T follicular helper cell (primary cell): ENCODE data around the gene SH2B2.
A peak's percentile ranks its signal among the peaks of the same experiment; 100 is the strongest.

Source experiments
- DNase-seq: peaks from one replicate; pipeline ENCODE4 v3.0.0-alpha.2; 2020; ENCODE audit warnings: low read depth

Gene SH2B2

DNA sequence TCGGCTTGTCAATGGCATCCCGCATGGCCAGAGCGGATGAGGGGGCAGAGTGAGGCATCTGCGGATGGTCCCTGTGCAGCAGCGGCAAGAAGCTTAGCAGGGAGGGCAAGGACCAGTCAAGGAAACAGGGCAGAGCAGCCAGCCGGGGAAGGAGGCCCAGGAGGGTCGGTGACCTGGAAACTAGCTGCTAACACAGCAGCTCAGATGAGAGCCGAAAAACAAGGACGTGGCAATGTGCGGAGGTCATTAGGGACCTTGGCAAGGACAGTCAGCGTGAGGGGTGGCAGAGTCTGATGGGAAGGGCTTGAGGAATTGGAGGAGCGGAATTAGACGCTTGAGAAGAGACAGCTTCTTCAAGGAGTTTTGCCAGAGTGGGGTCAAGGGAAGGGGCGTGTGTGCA, 20.1 kb upstream of the SH2B2 start:
- DNase-seq = no peak

DNA sequence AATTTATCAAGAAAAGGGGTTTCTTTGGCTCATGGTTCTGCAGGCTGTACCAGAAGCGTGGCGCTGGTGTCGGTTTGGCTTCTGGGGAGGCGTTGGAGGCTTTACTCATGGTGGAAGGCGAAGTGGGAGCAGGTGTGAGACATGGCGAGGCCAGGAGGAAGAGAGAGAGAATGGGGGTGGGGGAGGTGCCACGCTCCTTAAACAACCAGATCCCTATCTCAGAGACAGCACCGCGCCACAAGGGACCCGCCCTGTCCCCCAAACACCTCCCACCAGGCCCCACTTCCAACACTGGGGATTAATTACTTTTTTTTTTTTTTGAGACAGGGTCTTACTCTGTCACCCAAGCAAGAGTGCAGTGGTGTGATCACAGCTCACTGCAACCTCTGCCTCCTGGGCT, 18.0 kb upstream of the SH2B2 start:
- no peak for DNase-seq

DNA sequence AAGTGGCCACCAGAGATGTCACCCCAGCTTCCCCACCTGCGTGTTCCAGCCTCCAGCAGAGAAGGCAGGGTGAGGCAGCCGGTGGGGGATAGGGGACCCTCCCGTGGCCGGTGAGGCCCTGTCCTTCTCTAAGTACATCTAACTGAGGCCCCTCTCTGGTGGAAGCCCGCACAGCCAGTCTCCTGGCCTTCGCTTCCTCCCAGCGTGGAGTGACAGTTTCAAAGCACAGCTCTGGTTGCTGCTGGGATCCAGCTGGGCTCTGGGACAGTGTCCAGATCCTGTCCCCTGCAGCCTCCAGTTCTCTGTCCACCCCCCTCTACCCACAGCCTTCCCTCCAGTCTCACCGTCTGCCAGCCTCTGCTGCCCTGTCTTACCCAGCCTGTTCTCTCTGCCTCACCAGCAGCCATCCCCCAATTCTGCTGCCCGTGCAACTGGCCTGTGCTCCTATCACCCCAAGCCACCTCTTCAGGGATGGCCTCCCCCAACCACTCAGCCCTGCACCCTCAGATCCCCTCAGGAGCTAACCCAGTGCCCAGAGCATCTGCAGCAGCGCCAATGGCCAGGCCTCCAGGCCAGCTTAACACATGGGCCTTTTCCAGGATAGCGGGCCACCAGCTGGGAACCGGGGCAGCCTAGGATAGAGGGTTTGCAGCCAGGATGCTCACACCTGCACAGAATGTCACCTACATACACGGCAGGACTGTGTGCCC, 16.3 kb upstream of the SH2B2 start:
- DNase-seq = no peak

DNA sequence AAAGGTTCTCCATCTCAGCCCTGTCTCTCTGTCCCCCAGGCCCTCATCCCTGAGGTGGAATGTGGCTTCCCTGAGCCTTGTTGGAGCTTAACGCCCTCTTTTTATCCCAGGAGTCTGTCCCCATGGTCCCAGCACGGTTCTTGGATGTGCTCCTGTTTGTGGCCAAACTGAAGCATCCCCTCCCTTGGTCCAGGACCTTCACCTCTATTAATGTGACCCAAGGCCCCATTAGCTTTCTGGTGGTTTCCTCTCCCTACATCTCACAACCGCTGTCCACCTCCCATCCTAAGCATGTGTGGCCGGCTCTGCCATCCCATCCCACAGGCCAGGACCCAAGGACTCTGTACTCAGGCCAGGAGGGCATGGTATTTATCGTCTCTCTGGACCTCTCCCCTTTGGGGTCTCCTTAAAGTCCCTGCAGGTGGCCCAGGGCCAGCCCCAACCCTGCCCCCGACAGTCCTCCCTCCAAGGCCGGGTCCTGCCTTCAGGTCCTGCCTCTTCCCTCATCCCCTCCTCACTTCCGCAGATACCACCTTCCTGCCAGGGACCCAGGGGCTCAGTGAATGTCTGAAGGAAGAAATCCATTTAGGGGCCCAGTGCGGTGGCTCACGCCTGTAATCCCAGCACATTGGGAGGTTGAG, 15.4 kb upstream of the SH2B2 start:
- DNase-seq = no peak

DNA sequence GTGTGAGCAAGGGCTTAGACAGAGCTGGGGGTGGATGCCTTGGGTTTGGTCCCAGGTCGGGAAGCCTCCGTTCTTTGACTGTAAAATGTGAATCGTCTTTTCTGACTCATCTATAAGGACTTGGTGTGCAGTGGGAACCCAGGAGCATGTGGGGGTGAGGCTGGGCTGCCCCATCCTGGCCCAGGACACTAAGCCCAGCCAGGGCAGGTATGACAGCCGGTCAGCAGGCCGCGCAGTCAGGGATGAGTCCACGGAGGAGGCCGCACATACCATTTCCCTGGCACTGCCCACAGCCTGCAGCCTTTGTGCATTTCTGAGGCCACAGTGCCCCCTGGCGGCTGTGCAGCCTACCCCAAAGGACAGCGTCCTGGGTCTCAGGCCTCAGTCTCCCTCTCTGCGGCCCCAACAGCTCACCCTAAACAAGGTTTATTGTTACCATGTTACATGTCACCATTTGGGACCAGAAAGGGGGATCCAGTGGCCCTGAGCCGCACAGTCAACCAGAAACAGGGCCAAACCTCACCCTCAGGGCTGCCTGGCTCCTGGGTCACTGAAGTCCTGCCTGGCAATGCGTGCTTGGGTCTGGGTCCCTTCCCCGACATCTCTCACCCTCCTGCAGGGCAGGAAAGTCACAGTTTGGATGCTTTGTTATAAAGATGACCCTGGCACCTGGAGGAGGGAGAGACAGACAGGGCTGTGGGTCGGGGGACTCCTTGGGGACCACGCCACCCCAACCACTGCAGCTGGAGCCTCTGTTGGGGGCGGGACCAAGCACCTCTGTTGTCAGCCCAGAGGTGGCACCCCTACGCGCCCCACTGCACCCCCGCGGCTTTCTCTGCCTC, 14.4 kb upstream of the SH2B2 start:
- DNase-seq = peak; percentile 63

DNA sequence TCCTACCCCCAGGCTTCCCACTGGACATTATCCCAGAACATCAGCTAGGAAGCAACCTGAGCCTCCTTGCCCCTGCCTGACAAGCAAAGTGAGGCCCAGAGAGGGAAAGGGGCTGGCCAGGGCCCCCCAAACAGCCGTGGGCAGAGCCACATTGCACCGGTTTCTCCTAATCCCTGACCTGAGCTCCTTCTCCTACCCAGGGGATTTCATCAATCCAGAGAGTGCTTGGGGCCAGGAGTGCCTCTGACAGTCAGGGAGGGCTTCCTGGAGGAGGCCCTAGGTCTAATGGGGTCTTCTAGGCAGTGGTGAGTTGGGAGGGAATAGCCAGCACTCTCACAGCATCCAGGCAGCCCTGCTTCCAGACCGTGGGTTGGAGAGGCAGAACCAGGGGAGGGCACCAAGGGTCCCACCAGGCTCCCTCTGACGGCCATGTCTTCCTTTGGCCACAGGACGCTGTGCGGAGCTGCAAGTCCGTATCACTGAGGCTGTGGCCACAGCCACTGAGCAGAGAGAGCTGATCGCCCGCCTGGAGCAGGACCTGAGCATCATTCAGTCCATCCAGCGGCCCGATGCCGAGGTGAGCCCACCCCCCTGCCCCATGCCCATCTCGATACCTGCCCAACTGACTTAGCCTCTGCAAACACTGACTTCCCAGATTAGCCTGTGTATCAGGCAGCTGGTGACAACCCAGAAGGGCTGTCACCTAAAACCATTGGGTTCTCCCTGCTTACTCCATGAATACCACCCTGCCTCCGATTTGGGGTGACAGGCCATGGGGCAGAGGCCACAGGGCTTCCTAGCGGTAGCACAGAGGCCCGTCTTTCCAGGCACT, 13.5 kb upstream of the SH2B2 start:
- DNase-seq = no peak

DNA sequence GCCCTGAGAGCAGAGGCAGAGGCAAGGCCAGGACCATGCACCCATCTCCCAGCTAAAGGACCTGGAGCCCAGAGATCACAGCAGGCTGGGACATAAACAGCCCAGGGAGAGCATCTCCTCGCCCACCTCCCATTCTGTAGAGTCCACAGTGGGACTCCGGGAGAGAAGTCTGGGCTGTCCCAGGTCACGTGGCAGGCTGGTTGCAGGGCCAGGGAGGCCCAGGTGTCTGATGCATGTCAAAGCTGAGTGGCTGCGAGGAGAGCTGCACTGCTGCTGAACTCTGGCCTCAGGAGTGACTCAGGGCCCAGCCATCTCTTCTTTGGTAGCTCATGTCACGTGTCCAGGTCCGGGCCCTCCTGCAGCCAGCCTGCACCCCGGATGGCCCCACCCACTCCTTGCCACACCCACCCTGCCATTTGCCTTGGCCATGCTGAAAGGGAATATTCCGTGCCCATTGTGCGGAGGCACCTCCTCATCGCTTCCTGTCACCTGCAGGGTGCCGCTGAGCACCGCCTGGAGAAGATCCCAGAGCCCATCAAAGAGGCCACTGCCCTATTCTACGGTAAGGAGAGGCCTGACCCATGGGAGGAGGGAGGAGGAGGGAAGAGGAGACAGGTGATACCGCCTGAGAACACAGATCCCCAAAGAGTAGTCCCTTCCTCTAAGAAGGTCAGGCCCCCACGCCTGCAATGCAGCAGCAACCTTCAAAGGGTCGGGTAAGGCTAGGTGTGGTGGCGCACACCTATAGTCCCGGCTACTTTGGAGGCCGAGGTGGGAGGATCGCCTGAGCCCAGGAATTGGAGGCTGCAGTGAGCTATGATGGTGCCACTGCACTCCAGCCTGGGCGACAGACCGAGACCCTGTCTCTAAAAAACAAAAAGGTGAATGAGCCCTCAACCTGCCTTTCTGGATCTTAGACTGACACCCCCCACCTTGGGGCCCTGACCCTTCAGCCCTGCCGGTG, 12.6 kb upstream of the SH2B2 start:
- no peak for DNase-seq

DNA sequence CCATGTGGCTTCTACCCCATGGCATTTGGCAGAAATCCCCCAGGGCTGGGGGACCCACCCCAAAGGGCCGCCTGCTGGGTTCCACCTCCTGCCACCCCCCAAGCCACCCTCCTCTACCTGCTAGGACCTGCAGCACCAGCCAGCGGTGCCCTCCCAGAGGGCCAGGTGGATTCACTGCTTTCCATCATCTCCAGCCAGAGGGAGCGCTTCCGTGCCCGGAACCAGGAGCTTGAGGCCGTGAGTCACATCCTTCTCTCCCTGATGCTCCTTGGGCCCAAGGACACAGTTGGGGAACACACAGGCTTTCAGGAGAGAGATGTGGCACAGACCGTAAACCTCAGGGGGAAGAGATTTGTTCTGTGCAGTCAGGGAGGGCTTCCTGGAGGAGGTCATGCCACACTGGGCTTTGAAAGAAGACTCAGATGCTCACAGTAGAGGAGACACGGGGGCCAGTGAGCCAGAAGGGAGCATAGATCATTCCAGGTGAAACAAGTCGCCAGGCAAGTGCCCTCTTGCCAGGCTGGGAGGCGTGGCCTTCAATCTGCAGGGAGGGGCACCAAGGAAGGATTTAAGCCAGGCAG, 11.5 kb upstream of the SH2B2 start:
- DNase-seq = no peak

DNA sequence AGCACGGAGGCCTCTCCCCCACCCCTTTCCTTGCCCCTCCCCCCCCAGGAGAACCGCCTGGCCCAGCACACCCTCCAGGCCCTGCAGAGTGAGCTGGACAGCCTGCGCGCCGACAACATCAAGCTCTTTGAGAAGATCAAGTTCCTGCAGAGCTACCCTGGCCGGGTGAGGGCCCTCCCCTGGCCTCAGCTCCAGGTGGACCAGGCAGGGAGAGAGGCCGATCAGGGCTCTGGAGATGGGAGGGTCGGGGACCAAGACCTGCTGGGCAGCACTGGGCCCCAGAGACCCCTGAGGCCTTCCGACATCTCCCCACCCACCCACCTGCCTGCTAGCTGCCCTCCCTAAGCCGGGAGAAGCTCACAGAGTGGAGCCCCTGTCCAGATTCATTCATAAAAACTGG, 8.8 kb upstream of the SH2B2 start:
- DNase-seq = no peak

DNA sequence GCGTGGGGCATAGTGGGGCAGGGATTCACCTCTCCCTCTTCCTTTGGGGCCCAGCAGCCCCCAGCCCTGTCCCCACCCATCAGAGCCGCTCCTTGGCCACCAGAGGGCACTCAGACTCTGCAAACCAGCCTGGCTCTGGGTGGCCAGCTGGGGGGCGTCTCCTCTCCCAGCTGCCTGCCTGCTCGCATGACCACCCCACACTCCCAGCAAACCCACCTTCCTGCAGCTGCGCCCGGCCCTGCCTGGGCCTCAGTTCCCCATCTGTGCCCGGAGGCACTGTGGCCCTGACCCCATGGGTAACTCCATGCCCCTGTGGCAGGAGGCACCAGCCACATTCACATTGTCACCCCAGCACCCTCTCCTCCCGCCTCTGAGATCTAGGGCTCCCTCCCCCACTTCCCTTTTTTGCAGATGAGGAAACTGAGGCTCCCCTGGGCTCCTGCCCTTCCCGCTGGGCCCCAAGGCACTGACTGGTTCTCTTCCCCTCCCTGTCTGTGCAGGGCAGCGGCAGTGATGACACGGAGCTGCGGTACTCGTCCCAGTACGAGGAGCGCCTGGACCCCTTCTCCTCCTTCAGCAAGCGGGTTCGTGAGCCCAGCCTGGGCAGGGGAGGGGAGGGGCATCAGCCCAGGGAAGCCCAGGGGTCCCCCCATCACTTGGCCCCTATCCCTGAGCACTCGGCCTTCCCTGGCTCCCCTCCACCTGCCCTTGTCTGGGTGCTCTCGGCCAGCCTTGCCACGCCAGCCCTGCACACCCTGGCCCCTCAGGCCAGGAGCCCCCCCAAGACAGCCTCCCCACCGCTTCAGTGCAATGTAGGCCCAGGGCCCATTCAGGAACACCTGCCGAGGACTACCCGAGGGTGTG, 6.9 kb upstream of the SH2B2 start:
- DNase-seq = peak; percentile 58

DNA sequence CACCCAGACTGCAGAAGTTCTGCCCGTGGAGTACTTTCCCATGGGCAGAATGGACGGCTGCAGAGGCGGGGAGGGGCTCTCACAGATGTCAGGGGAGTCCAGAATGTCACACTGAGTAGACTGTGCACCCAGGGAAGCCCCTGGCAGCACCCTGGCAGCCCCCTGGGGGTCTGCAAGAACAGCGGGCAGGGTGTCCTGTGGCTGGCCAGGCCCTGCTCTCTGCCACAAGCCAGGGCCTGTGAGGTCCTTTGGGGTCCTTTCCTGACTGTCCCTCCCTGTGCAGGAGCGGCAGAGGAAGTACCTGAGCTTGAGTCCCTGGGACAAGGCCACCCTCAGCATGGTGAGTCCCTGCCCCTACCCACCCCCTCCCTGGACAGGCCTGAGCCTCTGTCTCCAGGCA, 6.1 kb upstream of the SH2B2 start:
- DNase-seq = no peak

DNA sequence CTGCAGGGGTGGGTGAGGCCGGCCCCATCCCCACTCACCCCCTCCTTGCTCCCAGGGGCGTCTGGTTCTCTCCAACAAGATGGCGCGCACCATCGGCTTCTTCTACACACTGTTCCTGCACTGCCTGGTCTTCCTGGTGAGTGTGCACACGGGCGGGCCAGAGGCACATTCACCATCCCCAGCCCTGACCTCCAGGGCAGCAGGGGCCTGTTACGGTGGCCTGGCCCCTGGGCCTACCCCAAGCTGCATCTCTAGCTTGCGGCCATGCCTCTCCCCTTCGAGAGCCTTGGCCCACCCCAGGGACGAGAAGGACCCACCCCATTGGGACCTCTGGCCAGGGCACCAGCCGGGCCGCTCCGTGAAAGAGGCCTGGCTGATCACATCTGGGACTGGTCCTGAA, 4.9 kb upstream of the SH2B2 start:
- no peak for DNase-seq

DNA sequence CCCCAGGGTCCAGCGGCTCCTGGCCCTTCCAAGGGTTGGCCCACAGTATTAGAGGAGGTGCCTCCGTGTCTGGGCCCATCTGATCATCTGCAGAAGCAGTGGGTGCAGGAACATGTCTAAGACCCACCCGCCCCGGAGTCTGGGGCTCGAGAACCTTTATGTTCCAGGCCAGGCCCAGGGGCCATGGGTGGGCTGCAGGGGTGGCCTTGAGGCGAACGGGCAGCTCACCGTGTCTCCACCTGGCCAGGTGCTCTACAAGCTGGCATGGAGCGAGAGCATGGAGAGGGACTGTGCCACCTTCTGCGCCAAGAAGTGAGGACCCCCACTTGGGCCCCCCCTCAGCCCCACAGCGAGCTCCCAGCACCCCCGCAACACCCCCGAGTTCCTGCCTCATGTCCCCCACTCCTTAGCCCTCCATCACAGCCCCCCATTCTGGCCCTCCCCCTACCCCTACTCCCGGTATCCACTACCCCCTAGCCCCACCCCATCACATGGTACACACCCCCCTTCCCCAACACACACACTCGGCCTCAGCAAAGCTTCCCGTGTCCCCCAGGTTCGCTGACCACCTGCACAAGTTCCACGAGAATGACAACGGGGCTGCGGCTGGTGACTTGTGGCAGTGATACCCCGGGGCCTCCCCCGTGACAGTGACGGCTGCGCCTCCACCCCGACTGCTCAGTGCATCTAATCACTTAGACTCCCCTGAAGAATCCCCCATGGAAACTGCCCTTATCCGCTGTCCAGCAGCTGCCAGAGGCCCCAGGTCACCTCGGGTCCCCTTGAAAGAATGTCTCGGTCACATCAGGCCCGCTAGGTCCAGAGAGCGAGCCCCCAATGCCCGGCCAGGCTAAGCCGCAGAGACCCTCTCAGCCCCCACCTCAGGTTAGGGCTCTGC, 4.0 kb upstream of the SH2B2 start:
- no peak for DNase-seq

DNA sequence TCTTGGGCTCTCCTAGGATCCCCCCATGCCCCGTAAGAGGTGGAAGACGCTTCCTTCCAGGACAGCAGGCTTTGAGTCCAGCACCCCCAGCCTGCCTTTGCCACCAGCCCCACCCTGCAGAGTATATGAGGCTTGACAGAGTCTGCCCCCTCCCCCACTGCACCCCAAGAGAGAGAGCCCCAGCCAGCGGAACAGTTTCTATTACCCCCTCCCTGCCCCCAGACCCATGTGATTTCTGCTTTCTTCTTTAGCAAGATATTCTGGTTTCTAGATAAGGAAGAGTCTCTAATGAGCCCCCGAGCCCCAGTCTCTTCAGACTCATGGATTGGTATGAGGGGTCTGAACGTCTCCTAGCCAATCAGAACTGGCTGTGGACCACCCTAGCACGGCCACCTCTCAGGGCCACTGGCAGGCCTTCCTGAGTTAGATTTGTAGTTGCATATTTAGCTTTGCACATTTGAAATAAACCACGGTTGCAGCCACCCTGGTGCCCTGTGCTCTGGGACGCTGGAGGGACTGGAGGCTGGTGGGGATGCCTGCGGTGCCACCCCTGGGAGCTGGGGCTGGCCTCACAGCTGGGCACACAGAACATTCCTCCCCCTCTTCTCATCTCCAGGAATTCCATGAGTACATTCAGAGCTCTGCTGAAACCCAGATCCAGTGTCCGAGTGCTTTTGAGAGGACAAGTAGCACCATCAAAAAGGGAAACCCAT, 3.0 kb upstream of the SH2B2 start:
- no peak for DNase-seq

DNA sequence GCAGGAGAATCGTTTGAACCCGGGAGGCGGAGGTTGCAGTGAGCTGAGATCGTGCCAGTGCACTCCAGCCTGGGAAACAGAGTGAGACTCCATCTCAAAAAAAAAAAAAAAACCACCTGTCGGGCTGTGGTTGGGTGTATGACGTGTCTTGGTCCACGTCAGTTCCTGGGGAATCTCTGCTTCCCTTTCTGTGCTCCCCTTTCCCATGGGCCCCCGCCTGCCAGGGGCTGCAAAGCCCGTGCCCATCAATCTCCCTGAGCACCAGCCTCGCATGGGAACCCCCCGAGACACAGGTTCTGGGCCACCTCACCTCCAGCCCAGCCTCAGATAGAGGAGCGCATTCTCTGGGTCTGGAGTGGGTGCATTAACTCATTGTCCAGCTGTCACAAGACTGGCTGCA, 2.3 kb upstream of the SH2B2 start:
- peak; percentile 34 for DNase-seq

DNA sequence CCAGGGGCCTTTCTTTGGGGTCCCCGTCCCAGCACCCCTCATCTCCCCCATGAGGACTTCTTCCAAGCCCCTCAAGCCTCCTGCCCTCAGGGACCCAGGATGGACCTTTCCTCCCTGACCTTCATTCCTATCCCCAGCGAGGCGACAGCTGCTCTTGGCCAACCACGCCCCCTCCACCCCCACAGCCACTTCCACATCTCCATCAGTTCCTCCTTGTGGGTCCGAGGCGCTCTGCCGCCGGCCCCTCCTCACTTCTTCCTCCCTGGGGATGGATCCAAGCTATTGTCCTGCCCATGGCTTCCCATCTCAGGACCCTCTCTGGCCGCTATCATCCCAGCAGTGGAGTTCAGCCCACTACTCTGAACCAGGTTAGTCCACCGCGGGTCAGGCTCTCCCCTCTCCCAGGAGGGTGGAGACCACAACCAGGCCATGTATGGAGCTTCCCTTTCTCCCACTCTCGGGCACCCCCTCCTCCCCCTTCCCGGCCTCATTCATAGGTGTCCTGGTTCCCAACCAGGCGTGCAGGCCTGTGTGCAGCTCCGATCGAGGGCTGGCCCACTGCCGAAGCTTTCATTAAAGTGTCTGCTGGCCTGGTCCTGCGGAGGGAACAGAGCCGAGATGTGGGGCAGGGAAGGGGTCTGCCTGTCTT, 1.7 kb upstream of the SH2B2 start:
- no peak for DNase-seq

DNA sequence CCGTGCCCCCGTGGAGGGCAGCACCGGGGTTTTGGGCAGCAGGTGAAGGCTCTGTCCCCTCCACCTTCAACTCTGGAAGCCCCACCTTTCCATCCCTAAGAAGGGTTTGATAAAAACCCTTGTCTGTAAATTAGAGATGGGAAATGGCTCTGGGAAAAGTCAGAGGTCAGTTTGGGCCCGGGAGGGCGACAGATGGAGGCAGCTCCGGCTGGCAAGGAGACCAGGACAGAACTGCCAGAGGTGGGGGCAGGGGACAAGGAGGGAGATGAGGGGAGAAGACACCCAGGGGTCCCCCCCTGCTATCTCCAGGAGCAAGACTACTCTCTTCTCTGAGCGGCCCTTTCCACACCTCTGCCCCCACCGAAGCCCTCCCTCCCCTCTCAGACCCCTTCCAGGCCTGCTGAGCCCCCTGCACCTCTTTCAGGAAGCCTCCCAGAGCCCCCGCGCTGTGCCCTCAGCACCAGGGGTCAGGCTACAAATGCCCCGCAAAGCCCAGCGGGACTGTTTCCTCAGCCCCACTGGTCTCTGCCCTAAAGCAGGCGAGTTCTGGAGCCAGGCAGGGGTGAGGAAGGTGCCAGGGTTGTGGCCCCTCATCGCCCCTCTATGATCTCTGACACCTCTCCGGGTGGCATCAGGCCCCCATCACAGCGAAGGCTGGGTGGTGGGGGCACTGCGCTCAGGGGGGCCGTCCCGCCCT, 980 bp upstream of the SH2B2 start:
- no peak for DNase-seq
